SK-N-MC (cell line): ENCODE results near the gene FILIP1L.

ENCODE experiments used
- EZH2 ChIP-seq: fragments of 200-600 bp; sonication (generic); IDR thresholded peaks from one replicate; pipeline ENCODE4 v1.6.1; 2017; ENCODE audit warnings: antibody characterized with exemption
- FOXP2 ChIP-seq: optimal IDR thresholded peaks from 2 replicates; pipeline ENCODE3; 2011; ENCODE audit warnings: mild to moderate bottlenecking, moderate library complexity; ENCODE audit not compliant: insufficient read depth; ENCODE audit errors: extremely low read length, control extremely low read depth
- POLR2AphosphoS5 ChIP-seq: IDR thresholded peaks from 2 replicates; pipeline ENCODE4 v1.6.1; 2012; ENCODE audit warnings: mild to moderate bottlenecking, low read depth, low read length, borderline replicate concordance

DNA sequence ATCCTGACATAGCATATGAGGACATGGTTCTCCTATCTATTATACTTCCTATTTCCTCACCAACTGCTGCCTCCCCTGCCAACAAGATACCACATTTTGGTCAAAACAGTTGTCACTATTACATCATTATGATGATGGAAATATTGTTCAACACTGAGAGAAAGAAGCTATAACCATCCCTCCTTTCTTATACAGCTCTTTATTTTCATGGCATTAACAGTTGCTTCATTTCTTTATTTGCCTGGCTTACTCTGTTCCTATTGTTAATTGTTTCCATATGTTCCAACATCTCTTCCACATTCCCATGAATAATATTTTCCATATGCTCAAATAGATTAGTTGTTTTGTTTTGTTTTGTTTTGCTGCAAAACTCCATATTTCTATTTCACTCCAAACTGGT is 40.8 kb upstream of the FILIP1L start:
- TF ChIP-seq POLR2AphosphoS5 (no peak; the same call in 1 of the 2 replicates), FOXP2 (no peak), EZH2 (no peak)
